Kidney capillary endothelial cell (primary cell): ENCODE data around the gene ZFPM1.
A peak's percentile ranks its signal among the peaks of the same experiment; 100 is the strongest.
"Not testable (repeated sequence)": the region's sequence is repeated elsewhere in the genome, so short reads cannot be mapped to it uniquely, and the experiment has no call there.

Source experiments
- DNase-seq: peaks from one replicate; pipeline ENCODE4 v3.0.0-alpha.2; 2018; ENCODE audit warnings: low spot score

ZFPM1 gene

DNA sequence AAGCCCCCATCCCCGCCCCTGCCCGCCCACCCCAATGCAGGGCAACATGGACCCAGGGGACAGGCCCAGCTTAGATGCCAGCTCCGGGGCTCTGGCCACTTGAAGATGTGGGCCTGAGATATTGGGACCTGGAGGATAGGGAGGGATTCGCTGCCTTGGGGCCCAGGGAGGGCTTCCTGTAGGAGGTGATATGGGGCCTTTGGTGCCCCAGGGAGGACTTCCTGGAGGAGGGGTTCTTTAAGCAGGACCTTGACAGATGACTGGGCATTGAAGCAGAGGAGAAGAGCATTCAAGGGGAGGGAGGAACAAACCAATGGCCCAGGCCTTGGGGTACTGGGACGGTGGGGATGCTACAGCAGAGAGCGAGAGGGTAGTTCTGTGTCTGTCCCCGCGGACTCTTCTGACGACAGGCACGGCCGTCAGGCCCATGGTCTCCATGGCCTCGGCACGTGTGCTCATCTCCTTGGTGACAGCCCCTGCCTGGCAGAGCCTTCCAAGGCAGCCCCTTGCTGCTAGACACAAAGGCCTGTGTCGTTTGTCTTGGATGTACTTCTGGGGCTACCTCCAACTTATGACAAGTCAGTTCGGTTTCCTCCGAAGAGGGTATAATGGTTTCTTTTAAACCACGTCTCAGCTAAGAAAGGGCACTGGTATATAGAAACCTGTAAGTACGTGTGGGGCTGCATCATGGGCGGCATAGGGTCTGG, 61.6 kb downstream of the ZFPM1 start:
- DNase-seq = no peak

DNA sequence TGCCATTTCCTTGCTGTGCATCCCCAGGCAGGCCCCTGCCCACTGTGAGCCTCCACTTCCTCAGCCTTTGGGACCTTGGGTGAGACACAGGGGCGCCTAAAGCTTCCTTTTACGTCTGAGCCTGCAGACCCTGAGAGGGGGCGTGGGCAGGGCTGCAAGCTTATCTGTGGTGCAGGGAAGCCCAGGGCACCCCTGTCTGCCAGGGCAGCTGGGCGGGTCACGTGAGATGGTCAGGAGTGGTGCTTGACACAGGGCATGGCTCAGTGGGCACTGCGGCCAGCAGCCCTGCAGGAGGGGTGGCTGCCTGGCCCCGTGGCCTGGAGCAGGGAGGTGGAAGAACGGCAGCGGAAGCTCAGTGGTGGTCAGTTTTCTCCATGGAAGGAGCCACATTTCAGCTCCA, 62.3 kb downstream of the ZFPM1 start:
- DNase-seq = no peak

DNA sequence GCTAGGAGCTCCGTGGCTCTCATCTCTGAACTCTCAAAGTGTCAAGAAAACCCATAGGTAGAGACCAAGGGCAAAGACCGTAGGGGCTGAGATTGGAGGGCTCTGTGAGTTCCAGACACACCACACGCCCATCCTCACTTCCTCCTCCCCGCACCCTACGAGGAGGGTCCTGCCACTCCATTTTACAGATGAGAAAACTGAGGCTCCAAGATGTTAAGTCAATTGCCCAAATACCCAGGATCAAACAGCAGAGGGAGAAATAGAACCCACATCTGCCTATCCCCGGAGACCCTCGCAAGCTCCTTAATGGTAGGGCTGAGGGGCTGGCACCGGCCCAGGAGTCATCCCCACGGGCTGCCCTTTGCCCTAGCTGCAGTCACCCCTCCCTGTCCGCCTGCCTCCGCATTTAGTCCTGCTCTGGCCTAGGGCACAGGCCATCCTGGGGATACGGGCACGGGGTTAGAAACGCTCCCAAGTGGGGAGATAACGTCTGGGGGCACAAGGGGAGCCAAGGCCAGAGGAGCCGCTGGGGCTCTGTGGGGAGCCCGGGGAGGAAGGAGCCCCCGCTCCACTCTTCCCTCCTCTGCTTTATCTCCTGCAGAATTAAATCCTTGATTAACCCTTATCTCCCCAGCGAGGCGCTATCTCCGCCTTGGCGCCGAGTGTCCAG, 63.0 kb downstream of the ZFPM1 start:
- DNase-seq = no peak

DNA sequence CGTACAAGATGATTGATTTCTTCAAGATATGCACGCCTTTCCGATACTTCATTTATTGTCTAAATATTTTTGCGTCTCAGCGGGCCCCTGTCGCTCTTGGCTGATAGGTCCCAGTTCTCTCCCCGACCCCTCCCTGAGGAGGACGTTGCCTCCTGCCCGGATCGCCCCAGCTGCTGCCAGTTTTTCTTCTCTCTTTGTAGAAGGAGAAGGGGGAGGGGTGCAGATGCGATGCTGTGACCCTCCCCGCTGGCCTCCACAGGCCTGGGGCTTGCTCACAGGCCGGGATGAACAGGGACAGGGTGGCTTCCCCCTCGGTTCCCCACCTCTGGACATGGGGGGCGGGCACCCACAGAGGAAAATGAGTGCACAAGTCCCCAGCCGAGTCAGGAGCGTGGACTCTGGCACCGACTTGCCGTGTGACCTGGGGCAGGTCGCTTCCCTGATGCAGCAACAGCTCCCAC, 63.6 kb downstream of the ZFPM1 start:
- no peak for DNase-seq

DNA sequence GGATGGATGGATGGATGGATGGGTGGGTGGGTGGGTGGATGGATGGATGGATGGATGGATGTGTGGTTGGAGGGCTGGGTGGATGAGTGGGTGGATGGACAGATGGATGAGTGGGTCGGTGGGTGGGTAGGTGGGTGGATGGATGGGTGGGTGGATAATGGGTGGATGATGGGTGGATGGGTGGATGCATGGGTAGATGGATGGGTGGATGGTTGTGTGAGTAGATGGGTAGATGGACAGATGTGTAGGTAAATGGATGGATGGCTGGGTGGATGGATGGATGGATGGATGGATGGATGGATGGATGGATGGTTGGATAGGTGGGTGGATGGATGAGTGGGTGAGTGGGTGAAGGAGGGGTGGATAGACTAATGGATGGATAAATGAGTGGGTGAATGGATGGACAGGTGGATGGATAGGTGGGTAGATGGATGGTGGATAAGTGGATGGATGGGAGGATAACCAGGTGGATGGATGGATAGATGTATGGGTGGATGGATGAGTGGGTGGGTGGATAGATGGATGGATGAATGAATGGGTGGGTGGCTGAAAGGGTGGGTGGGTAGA, 64.2 kb downstream of the ZFPM1 start:
- not testable (repeated sequence) for DNase-seq

DNA sequence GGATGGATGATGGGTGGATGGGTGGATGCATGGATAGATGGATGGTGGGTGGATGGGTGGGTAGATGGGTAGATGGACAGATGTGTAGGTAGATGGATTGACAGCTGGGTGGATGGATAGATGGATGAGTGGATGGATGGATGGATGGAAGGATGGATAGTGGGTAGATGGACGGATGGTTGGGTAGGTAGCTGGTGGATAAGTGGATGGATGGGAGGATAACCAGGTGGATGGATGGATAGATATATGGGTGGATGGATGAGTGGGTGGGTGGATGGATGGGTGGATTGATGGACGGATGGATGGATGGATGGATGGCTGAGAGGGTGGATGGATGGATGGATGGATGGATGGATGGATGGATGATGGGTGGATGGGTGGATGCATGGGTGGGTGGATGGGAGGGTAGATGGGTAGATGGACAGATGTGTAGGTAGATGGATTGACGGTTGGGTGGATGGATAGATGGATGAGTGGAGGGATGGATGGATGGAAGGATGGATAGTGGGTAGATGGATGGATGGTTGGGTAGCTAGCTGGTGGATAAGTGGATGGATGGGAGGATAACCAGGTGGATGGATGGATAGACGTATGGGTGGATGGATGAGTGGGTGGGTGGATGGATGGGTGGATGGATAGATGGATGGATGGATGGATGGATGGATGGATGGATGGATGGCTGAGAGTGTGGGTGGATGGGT, 65.5 kb downstream of the ZFPM1 start:
- not testable (repeated sequence) for DNase-seq

DNA sequence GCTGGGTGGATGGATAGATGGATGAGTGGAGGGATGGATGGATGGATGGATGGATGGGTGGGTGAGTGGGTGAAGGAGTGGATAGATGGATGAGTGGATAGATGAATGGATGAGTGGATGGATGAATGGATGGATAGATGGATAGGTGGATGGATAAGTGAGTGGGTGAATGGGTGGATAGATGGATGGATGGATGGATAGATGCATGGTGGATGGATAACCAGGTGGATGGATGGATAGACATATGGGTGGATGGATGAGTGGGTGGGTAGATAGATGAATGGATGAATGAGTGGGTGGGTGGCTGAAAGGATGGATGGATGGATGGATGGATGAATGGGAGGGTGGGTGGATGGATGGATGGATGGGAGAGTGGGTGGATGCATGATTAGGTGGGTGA, 66.2 kb downstream of the ZFPM1 start:
- DNase-seq = no peak

DNA sequence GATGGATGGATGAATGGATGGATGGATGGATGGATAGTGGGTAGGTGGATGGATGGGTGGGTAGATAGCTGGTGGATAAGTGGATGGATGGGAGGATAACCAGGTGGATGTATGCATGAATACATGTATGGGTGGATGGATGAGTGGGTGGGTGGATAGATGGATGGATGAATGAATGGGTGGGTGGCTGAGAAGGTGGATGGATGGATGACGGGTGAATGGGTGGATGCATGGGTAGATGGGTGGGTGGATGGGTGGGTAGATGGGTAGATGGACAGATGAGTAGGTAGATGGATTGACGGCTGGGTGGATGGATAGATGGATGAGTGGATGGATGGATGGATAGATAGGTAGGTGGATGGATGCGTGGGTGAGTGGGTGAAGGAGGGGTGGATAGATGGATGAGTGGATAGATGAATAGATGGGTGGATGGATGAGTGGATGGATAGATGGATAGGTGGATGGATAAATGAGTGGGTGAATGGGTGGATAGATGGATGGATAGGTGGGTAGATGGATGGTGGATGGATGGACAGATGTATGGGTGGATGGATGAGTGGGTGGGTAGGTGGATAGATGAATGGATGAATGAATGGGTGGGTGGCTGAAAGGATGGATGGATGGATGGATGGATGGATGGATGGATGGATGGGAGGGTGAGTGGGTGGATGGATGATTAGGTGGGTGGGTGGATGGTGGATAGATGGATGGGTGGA, 67.0 kb downstream of the ZFPM1 start:
- no peak for DNase-seq

DNA sequence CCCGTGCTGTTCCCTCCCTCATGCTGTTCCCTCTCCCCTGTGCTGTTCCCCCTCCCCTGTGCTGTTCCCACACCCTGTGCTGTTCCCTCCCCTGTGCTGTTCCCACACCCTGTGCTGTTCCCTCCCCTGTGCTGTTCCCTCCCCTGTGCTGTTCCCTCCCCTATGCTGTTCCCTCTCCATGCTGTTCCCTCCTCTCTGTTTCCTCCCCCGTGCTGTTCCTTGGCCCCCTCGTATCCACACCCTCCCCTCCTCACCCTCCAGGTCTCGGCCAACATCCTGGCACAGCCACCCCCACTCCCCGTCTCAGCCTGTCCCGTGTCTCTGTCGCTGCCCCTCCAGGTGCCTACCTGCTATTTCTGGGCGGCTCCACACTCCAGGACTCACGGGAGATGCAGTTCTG, 68.6 kb downstream of the ZFPM1 start:
- no peak for DNase-seq

DNA sequence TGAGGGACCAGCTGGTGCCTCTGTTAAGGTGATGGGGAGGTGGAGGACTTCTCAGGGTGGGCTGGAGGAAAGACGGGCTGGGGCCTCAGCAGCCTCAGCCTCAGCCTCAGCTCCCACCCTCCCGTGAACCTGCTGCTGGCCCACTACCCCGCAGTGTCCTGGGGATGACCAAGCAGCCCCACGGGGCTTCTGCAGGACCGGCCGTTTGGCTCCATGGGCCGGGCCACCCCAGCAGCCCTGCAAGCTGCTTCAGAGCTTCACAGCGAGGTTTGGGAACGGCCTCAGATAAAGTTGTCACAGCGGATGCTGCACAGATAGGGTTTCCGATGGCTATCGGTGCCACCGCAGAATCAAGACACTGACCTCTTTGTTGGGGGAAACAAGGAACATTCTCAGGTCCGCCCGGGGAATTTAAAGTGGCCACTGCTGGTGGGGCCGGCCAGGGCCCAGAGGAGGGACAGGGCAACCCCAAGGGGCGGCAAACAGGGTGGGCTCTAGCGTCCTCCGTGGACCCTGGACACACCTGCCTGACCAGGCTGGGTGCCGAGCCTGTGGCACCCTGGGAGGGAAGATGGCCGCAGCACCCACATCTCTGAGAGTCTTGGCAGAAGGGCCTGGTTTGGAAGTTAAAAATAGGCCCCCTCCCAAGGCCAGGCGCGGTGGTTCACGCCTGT, 69.3 kb downstream of the ZFPM1 start:
- no peak for DNase-seq

DNA sequence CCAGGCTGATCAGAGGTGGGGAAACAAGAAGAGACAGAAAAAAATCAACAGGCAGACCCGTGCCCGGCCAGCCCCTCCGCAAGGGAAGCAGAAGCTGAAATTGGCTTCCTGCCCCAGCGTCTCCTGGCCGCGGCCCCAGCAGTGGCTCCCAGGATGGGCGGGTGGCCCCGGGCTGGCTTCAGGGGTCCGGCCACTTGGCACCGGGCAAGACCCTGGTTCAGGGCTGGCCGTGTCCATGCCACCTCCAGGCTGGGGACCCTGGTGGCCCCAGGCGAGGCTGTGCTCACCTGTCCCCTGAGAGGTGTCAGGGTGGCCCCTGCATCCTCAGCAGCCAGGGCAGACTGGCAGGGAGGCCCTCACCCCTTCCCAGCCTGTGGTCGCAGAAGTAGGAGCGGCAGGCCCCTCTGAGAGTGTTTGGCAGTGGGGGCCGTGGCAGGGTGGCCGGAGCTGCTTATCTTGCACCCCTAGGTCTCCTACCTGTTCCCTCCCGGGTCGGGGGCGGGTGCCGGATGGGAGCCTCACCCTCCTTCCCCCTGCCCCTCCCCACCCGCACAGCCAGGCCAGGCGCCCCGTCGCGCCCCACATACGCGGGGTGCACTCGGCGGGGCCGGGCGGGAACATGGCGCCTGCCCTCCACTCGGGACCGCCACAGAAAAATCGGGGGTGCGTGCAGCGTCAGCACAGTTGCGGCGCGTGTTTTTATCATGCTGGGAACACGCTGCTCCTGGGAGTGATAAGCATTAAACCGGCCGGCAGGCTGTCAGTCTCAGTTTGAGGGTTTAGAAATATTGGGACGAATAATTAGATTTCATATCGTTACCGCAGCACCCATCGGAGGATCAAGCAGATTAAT, 70.5 kb downstream of the ZFPM1 start:
- DNase-seq = no peak

DNA sequence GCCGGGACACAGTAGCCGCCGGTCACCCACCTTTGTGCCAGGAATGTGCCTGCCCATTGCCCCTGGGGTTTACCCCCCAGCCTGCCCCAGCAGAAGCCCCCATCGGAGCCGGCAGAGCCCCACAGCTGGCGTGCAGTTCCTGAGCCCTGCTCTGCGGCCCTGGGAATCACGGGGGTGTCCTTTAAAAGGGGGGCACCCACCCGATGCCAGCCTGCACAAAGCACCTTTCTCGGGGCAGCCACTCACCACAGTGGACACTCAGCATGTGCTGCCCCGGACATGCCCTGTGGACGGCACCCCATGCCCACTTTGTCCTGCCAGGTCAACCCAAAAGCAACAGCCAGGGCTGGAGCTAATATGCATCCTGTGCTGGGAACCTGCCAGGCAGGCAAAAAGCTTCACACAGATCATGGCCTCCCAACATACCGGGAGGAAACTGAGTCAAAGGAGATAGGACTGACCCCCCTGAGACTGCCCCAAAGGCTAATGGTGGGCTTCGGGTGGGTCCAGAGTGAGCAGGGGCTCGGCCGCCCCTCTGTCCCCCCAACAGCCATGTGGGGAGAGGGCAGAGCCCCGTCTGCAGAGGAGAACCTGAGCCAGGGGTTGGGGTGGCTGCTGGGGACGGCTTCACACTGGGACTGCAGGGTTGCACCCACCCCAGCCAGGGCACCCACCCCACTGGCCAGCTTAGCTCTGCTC, 71.3 kb downstream of the ZFPM1 start:
- no peak for DNase-seq

DNA sequence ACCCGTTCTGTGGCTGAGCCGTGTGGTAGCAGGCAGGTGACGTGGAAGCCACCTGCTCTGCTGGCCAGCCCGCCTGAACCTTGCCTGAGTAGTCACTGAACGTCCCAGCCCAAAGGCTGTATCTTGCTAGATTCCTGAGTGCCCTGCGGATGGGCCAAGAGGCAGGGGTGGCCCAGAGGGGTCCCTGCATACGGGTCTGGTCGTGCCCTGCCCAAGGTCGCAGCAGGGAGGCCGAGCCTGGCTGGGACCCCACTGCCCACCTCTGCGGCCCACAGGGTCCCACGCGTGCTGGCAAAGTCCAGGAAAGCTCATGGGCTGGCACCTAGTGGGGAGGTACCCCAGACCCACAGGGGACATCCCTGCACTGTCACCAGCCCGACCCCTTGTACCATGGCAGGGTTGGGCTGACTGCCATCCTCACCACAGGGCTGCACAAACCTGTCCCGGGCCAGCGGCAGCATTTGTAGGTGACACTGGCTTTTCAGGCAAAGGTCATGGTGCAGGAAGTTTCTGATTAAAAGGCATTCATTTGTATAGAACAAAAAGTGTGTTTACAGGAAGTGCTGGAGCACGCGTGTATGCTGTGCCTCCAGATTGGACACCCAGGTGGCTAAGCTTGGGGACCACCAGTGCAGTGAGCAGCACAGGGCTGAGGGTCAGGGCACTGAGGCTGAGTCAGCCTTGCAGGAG, 72.0 kb downstream of the ZFPM1 start:
- DNase-seq = no peak

DNA sequence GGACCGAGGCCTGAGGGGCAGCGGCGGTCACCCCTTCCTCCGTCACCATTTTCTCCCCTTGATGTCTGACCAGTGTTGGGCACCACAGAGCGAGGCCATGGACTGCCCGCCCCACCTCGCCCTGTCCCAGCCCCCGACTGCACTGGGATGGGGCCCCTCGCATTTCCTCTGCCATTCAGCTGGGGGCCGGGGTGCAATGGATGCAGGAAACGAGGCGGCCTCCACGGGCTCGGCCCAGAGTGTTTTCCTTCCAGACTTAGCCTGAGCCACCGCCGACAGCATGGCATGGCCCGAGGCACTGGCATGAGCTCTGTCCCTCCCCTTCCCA, 72.5 kb downstream of the ZFPM1 start:
- no peak for DNase-seq

DNA sequence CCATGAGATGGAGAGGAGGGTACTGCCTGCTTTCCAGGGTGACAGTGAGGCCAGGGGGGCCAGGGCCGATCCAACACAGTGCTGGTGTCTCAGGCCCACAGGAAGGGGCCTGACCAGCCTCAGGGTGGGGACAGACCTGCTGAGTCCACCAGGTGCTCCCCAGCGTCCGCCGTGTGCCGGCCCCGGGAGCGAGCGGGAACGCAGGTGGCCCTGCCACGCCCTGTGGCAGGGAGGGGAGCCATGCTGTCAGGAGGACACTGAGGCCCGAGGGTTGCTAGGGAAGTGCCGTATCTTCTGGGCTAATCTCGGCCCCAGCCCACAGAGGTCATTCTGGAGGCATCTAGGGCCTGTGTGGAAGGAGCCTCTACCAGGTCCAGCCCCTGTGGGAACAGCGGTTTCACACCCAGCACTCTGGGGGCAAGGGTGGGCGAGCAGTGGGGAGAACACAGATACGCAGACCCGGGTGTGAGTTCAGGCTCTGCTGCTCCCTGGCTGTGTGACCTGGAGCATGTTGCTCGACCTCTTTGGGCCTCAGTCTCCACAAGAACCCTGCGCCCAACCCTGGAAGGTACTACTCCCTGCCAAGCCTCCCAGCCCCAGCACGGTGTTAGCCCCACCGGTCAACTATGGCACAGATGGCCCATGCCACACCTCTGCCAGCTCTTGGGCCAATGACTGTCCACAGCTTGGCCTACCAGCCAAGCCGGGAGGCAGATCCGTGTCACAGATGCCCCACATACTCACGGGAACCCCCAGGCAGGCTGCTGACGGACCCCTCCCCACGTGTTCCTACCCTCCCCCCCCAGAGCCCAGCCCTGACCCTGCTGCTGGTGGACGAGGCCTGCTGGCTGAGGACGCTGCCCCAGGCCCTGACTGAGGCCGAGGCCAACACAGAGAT, 73.2 kb downstream of the ZFPM1 start:
- DNase-seq = no peak

DNA sequence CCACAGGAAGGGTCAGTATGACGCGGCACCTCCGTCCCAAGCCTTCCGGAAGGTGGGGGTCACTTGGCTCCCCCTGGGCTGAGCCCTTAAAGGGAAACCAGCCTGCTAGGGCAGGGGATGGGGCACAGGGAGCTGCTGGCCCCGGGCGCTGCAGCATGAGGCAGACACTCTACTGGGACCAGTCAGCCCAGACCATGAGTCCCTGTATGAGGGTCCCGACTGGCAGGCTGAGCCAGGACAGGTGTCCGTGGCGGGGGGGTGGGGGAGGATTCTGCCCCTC, 73.8 kb downstream of the ZFPM1 start:
- DNase-seq = no peak

DNA sequence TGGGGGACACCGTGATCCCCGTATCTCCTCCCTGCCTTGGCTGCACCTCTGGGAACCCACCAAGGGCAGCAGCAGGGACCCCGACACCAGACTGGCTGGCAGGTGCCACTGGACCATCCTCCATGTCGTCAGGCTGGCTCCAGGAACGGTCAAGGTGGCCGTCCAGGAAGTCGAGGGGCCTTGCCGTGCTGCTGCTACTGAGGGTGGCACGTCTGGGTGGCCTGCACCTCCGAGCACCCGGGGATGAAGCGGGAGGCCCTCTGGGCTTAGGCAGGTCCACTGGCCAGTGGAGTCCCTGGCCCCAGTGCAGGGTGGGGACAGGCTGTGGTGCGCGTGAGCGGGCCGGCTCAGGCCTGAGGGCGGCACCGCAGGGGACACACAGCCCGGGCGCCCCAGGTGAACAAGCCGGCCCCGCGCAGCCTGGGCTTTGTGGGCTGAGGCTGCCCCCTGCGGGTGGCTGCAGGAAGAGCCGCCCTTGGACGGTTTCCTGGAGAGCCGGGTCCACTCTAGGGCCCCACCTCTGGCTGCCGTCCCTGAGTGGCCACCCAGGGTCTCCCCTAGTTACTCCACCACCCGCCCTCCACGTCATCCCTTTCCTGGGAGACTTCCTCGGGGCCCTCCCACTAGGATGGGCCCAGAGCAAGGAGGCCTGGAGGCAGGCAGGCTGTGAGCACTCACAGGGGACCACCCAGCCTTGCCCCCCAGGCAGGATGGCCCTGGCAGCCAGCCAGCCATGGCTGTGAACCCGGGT, 74.3 kb downstream of the ZFPM1 start:
- DNase-seq = peak; percentile 64
